Fibroblast of skin of left biceps (primary cell): ENCODE data around the gene HDAC4.

Source experiments
- DNase-seq, 2 experiments: peaks; one replicate each; pipeline ENCODE4 v3.0.0-alpha.2; 2013; ENCODE audit warnings: low read depth in 2 of 2

Gene HDAC4

DNA sequence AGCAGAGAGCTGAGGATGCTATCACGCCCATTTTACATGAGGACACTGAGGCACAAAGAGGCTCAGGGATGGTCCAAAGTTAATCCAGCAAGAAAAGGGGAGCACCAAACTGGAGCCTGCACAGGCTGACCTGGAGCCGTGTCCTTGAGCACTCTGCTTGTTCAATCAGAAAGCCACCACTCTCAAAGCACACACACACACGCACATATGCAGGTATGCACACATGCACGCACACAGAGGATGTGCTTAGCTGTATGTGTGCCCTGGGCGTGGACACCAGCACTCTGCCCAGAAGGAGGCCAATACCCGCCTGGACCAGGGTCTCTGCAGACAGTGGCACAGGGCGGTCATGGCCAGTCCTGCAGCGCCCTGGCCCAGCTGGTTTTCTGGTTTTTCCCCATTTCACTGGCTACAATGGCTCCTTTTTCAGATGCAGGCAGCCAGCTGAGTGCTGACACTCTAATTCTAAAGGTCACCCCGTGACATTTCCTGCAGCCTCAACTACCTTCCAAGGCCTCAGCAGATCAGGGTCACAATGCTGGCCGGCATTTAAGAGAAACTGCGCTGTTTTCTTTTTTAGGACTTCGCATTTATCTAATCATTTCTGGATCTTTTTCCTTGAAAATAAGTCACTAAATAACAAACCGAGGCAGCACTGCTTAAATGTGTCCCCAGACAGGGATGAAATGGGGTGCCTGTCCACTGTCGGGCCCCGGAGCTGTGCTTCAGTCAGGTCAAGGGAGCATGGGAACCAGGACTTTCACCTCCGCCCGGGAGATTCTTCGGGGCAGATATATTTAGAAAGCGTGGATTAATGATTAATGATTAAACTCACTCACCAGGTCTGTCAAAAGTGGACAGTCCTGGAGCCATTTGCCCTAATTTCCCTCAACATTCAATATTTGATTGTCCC lies 104.5 kb downstream of the HDAC4 start:
- no peak for DNase-seq

DNA sequence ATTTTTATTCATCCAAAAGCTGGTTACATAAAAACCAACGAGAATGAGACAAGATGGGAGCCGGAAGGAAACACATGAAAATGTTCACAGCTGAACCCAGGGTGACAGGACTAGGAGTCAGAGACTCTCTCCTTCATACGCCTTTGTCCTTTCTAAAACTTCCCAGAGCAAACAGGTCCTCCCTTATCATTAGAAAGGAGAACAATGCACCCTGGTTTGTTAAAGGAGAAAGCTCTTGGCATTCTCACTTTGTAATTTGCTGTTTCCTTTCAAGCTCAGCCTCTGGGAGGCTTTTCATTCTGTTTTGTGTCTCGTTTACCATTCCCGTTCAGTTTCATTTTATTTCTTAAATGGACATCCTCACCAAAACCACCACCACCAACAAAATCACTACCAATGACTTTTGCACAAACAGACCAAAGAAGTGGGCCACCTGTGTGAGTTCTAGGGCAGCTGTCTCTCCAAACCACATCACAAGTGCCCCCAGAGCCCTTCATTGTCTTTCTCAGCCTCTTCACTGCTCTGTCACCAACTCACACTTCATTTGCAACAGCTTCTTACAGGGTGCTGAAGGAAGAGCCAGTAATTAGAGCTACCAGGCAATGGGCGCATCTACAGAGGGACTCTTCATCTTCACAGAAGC lies 105.3 kb downstream of the HDAC4 start:
- DNase-seq: no peak

GRCh38 chr2:239294571-239295054 lies 106.2 kb downstream of the HDAC4 start:
- no peak for DNase-seq

DNA sequence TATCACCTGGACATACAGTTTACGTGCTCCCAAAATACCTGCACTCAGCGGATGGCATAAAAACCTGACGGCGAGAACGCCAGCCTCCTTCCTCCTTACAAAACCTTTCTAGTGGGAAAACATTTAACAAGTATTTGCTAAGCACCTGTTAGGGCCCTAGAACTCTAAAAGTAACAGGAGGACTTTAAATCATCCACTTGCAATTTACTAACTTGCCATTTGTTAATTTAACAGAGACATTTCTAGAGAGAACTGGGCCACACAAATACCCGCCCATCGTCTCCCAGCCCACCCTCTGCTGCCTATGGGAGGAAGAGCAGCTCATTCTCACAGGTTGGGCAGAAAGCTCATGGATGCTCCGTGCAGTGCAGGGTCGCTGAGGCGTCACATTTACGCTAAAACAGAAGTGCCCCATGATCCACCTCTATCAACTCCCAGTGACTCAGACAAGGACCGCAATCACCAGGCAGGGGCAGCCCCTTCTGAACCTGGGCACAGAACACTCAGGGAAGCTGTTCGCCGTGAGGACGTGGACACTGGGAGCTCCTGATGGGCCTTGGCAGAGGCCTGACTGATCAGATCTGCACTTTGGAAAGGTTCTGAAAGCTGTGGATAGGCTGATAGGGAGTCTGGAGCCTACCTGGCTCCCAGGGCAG lies 106.9 kb downstream of the HDAC4 start:
- DNase-seq: no peak

DNA sequence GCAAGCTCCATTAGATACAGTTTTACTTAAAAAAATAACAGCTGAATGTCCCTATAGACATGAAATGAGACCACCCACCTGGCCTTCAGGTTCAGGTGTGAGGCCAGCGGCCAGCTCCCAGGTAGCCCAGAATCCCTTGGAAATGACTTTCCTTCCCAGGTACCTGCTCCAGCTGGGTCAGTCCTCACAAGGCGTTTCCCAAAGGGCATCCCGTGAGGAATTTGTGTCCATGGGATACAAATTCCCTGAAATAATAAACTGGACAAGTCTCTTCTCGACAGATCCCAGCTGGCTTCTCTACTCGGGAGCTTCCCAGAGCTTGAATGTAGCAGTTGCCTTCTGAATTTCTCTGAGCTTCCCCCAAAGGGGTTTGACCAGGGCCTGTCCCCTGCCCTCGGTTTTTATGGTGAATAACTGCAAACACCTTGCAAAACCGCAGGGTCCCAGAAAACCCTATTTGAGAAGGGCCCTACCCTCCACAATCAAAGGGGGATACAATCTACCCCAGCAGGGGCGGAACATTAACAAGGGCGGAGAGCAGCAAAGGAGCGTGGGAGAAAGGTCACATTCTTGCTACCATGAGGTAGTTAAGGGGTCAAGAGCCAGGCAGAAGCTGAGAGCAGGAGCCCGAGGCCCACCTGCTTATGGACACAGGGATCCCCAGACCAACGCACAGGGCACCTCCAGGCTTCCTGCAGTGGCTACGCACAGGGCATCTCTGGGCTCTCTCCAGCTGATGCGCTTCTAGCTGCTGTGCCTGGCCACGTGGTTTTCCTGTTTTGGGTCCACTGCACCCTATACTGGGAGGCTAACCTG lies 107.7 kb downstream of the HDAC4 start:
- DNase-seq: no peak

GRCh38 chr2:239292531-239292930 lies 108.3 kb downstream of the HDAC4 start:
- no peak for DNase-seq

DNA sequence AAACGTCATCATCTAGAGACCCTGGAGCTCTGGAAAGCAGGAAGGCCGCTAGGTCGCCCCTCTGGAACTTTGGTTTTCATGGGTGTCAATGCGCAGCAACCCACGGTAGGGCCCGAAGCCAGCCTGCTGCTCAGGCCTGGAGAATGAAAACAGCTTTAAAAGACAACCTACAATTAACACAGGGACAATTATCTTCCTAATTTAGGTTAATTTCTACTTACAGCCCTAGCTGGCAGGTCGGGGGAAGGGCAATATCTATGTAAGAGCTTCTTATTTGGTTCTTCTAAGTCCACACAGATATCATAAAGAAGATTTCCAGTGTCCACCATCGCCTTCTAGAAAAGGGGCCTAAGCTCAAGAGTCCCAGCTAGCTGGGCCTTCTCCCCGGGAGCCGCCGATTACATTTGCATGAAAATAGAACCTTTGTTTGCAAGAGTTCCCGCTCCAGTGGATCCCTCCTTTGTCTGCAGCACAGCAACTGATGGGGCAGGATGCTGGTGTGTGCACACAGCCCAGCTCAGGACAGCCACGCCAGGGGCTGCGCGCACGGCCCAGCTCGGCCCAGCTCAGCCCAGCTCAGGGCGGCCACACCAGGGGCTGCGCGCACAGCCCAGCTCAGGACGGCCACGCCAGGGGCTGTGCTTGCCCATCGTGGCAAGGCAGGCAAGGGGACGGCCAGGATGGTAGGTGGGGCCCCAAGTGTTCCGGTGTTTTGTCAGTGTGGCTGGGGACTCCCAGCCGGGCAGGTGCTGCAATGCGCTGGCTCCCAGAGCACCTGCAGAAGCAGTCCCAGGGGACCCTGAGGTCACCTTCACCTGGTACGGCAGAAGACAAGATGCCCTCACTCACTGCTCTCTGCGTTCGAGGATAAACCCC lies 109.1 kb downstream of the HDAC4 start:
- DNase-seq: no peak

- DNase-seq: no peak
Observed at GRCh38 chr2:239290618-239291474, 110.0 kb downstream of the HDAC4 start.

DNA sequence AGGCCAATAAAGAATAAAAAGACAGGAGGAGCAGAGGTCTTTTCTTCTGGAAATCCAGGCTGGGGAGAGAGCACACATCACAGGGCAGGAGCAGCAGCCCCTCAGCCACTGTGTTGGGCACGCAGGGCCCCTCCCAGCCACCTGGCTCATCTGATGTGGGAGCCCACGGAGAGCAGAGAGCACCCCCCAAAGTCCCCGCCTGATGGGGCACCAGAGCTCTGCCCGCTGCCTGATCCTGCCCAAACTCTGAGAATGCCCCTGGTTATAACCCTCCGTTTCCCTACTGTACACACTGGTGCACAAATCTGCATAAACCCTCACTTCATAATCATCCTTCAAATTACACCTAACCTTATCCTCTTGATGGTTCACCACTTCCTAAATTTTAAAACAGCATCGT lies 111.3 kb downstream of the HDAC4 start:
- no peak for DNase-seq

GRCh38 chr2:239288951-239289511 lies 111.8 kb downstream of the HDAC4 start:
- no peak for DNase-seq

DNA sequence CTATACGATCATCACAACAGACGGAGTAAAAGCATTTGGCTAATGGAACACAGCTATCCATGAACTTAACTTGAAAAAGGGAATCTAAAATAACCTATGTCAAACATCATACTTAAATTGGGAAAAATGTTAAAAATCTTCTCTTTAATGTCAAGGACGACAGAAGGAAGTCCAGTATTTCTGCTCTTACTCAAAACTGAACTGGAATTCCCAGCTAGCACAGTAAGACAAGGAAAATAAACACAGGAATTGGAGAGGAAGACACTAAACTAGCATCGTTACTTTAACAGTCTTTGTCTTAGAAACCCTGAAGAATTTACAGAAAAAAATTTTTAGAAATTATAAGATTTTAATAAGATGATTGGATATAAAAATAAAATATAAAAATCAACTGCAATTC lies 112.6 kb downstream of the HDAC4 start:
- DNase-seq: no peak

DNA sequence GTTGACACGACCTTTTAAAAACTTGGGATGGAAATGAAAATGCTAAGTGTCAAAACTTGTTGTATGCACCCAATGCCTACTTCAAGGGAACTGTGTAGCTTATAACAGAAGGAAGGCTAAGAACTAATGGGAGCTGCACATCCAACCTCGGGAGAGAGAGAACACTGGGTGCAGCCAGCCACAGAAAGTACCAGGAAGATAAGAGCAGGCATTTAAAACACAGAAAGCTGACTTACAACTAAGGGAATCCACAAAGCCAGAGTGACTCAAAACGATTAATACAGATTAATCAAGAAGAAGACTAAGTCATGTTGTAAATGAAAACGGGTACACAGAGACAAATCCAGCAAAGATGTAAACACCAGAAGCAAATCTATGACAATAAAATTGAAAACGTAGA lies 113.4 kb downstream of the HDAC4 start:
- no peak for DNase-seq

DNA sequence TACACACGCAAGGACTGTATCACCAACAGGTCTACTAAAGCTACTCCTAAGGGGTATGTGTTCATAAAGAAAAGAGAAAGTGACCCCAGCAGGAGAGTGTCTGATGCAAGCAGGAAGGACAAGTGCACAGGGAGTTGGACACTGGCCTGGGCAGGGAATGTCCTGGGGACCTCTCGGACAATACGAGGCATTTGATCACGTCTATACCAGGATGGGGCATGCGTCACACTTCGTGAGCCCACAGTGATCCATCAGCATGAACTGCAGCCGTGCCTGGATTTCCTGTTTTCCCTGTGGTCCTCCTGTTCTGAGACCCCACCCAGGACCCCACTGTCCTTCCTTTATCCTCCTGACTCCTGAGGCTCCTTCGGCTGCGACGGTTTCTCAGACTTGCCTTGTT lies 113.9 kb downstream of the HDAC4 start:
- DNase-seq: no peak

DNA sequence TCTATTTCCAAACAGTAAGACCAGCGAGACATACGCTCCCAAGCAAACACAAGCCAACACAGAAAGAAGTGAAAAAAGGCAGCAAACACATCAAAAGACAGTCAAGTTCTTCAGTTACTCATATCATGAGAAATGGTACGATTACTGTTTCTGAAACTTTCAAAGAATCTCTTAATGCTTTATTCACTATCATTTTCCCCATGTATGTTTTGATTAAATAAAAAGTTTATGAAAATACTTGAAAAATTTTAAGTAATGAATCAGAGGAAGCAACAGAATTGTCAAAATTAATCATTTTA lies 114.9 kb downstream of the HDAC4 start:
- DNase-seq: no peak

GRCh38 chr2:239285071-239285931 lies 115.5 kb downstream of the HDAC4 start:
- DNase-seq: no peak

- no peak for DNase-seq
Observed at GRCh38 chr2:239283961-239284795, 116.6 kb downstream of the HDAC4 start.

- DNase-seq: no peak
Observed at GRCh38 chr2:239283288-239283945, 117.4 kb downstream of the HDAC4 start.
